ENCODE data around the gene AIFM3. TPM values are rescaled to one million over a fixed set of nuclear protein-coding genes. Genes with fewer than 3 reads are reported as not detected.

The AIFM3 gene
- total RNA-seq, 1 experiment from 2014 or later = 2.0 TPM

GRCh38 chr22:20975541-20976290, 8.7 kb downstream of the AIFM3 start:
- no peak for DNase-seq (ENCODE audit: low read depth)

GRCh38 chr22:20976291-20976877, 9.3 kb downstream of the AIFM3 start:
- no peak for DNase-seq (ENCODE audit: low read depth)

- no peak for DNase-seq (ENCODE audit: low read depth)
Observed at GRCh38 chr22:20977019-20977418, 10.0 kb downstream of the AIFM3 start.

- no peak for DNase-seq (ENCODE audit: low read depth)
Observed at GRCh38 chr22:20977516-20978170, 10.6 kb downstream of the AIFM3 start.

GRCh38 chr22:20978419-20978818, 11.4 kb downstream of the AIFM3 start:
- DNase-seq (ENCODE audit: low read depth) = no peak

GRCh38 chr22:20979243-20979809, 12.3 kb downstream of the AIFM3 start:
- DNase-seq (ENCODE audit: low read depth) = no peak

- DNase-seq (ENCODE audit: low read depth) = no peak
Observed at GRCh38 chr22:20979940-20980453, 12.9 kb downstream of the AIFM3 start.

- DNase-seq (ENCODE audit: low read depth) = no peak
Observed at GRCh38 chr22:20980523-20980922, 13.5 kb downstream of the AIFM3 start.

GRCh38 chr22:20980938-20981722, 14.1 kb downstream of the AIFM3 start:
- DNase-seq (ENCODE audit: low read depth) = no peak

GRCh38 chr22:20981787-20982562, 14.9 kb downstream of the AIFM3 start, which contains the start of gene LZTR1:
LZTR1 (plus strand) TSS chr22:20982297; CDS start chr22:20982372, 75 bp downstream.
- DNase-seq (ENCODE audit: low read depth) = peak; percentile 90

GRCh38 chr22:20982563-20982882, 15.5 kb downstream of the AIFM3 start:
- no peak for DNase-seq (ENCODE audit: low read depth)

GRCh38 chr22:20983081-20983771, 16.2 kb downstream of the AIFM3 start:
- DNase-seq (ENCODE audit: low read depth) = no peak

- DNase-seq (ENCODE audit: low read depth) = no peak
Observed at GRCh38 chr22:20985720-20986119, 18.7 kb downstream of the AIFM3 start.

- no peak for DNase-seq (ENCODE audit: low read depth)
Observed at GRCh38 chr22:20986365-20986764, 19.3 kb downstream of the AIFM3 start.

GRCh38 chr22:20987375-20987774, 20.3 kb downstream of the AIFM3 start:
- DNase-seq (ENCODE audit: low read depth) = no peak

GRCh38 chr22:20988573-20989322, 21.7 kb downstream of the AIFM3 start:
- DNase-seq (ENCODE audit: low read depth) = no peak

GRCh38 chr22:20989323-20990138, 22.5 kb downstream of the AIFM3 start:
- peak; percentile 42 for DNase-seq (ENCODE audit: low read depth)

All from Daoy (cell line).